Esophagus (tissue), 2 donors: ENCODE results near the gene SLC6A2. TPM values are rescaled to one million over a fixed set of nuclear protein-coding genes. Genes with fewer than 3 reads are reported as not detected.

ENCODE experiments used
- H3K27ac ChIP-seq, 2 donors: one replicate each; pipeline ENCODE4 v1.5.1; 2013; ENCODE audit warnings: low read depth in 2 of 2, mild to moderate bottlenecking in 2 of 2, inconsistent platforms in 1 of 2, low read length in 1 of 2, moderate library complexity in 1 of 2
- H3K27me3 ChIP-seq, 2 donors: one replicate each; pipeline ENCODE4 v1.6.1; 2013; ENCODE audit warnings: low read length in 2 of 2, control low read depth in 1 of 2, mild to moderate bottlenecking in 1 of 2; ENCODE audit not compliant: insufficient read depth in 2 of 2, control insufficient read depth in 1 of 2
- H3K36me3 ChIP-seq, 2 donors: one replicate each; pipeline ENCODE4 v1.6.1; 2013; ENCODE audit warnings: low read length in 1 of 2; ENCODE audit not compliant: control insufficient read depth in 2 of 2, insufficient read depth in 2 of 2
- H3K4me1 ChIP-seq, 2 donors: one replicate each; pipeline ENCODE4 v1.6.1; 2013; ENCODE audit warnings: low read length in 1 of 2; ENCODE audit not compliant: control insufficient read depth in 2 of 2, insufficient read depth in 2 of 2
- H3K4me3 ChIP-seq, 2 donors: one replicate each; pipeline ENCODE4 v1.5.1; 2013; ENCODE audit warnings: low read length in 2 of 2, mild to moderate bottlenecking in 2 of 2, low read depth in 1 of 2, moderate library complexity in 1 of 2
- H3K9me3 ChIP-seq, 2 donors: one replicate each; pipeline ENCODE4 v1.6.1; 2013; ENCODE audit warnings: mild to moderate bottlenecking in 2 of 2, low read depth in 1 of 2, low read length in 1 of 2, moderate library complexity in 1 of 2; ENCODE audit not compliant: control insufficient read depth in 2 of 2, insufficient read depth in 1 of 2
- WGBS, 2 donors: extraction: QIAGEN DNeasy Blood & Tissue Kit; methylation state at CpG; one replicate each; pipeline ENCODE4 v1.1.7; 2013; 5-methylcytosine and 5-hydroxymethylcytosine counted together
- polyA plus RNA-seq, 2 donors: library from polyadenylated mRNA; stranded (reverse); fragments of 200-250 nt; gene quantifications; one replicate each; pipeline ENCODE4 v1.2.3, GENCODE V29; 2013
- donor health status: healthy with polysubstance abuse.
- donor health status: Bipolar disorder and iron deficiency.

SLC6A2 gene
- polyA plus RNA-seq, 2 donors = 0.06 to 0.10 TPM

DNA sequence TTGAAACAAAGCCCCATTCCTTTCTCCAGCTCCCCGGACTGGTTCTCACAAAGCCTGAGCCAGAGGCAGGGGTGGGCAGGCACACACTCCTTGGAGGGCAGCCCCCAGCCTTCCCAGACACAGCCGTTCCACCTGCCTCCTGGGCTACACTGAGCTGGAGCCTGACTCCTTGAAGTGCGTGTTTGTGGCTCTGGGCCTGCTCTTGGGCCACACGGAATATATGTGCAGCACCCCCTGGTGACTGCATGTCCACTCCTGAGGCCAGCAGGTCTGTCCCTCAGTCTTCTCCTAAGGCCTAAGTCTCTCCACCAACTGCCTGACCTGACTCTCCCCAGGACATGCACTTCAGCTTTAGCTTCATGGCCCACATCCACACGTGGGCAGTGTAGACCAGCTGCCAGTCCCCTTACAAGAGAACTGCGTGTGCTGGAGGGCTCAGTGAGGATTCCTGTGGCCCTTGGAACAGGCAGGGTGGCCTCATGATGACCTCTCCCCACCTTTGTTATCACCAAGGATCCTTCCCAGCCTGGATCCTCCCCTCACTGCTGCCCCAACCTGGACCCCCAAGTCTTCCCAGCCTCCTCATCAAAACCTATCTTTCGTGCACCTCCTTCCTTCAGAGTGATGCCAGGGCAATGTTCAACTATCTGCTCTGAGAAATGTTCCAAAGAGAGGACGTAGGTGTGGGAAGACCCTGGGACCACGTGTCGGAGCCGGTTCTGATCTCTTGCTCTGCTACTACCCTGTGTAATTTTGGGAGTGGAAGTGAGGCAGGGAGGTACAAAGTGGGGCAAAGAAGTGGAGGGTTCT lies 12.4 kb upstream of the SLC6A2 start:
- Histone ChIP-seq H3K36me3 (no peaks in the 10 kb centered on the region), H3K4me3 (no peak overlapping the region), H3K27ac (no peak overlapping the region), H3K27me3 (no peaks in the 10 kb centered on the region), H3K9me3 (no peaks in the 10 kb centered on the region), H3K4me1 (no peaks in the 10 kb centered on the region)
- 83 to 86% methylated on average over 11 of the region's 11 CpGs for WGBS, 2 donors

DNA sequence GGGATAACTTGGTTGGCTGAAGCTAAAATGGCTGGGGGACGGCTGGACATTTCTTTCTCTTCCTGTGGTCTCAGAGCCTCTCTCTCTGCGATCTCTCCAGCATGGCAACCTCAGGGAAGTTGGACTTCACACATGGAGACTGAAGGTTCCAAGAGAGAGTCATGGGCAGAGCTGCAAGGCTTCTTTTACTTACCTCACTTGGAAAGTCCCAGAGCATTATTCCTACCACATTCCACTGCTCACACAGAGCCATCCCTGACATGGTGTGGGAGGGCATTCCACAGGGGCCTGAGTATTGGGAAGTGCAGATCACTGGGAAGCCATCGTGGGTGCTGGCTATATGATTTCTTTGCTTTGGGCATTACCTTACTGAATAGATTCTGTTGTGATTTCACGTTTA lies 9.8 kb upstream of the SLC6A2 start:
- no peaks in the 10 kb centered on the region for H3K36me3 ChIP-seq

DNA sequence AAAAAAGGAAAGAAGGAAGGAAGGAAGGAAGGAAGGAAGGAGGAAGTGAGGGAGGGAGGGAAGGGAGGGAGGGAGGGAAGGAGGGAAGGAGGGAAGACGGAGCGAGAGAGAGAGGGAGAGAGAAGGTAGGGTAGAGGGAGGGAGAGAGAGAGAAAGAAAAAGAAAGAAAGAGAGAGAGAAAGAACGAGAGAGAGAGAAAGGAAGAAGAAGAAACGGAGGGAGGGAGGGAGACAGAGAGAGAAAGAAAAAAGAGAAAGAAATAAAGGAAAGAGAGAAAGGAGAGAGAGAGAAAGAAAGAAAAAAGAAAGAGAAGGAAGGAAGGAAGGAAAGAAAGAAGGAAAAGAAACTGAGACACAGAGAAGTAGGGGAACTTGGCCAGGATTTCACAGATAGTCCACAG lies 8.4 kb upstream of the SLC6A2 start:
- Histone ChIP-seq H3K27me3 (no peaks in the 10 kb centered on the region), H3K4me1 (no peaks in the 10 kb centered on the region), H3K4me3 (no peak overlapping the region), H3K27ac (no peak overlapping the region), H3K9me3 (no peaks in the 10 kb centered on the region), H3K36me3 (no peaks in the 10 kb centered on the region)
- 84 to 88% methylated on average over 4 of the region's 4 CpGs for WGBS, 2 donors

More for the DNA sequence above, 9.8 kb upstream of the SLC6A2 start:
- Histone ChIP-seq H3K27me3 (no peaks in the 10 kb centered on the region), H3K4me3 (no peak overlapping the region), H3K9me3 (no peaks in the 10 kb centered on the region), H3K27ac (no peak overlapping the region), H3K4me1 (no peaks in the 10 kb centered on the region)
- WGBS, 2 donors = 78 to 84% methylated on average over 4 of the region's 4 CpGs

DNA sequence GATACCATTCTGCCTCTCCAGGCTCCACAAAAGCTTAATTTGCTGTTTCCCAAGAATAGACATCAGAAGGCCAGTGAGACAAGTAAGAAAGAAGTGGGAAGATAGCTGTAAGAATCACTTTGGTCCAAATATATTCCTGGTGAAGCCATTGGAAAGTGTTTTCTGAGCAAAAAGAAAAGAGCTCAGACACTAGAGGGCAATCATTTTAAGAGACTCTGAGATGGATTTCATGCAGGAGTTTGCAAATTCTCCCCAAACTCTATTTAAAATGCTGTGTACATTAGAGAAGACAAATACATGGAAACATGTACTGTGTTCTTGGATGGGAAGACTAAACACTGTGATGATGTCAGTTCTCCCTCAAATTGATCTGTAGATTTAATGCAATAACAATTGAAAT lies 8.0 kb upstream of the SLC6A2 start:
- Histone ChIP-seq H3K9me3 (no peaks in the 10 kb centered on the region), H3K36me3 (no peaks in the 10 kb centered on the region), H3K27me3 (no peaks in the 10 kb centered on the region), H3K27ac (no peak overlapping the region), H3K4me1 (no peaks in the 10 kb centered on the region), H3K4me3 (no peak overlapping the region)

DNA sequence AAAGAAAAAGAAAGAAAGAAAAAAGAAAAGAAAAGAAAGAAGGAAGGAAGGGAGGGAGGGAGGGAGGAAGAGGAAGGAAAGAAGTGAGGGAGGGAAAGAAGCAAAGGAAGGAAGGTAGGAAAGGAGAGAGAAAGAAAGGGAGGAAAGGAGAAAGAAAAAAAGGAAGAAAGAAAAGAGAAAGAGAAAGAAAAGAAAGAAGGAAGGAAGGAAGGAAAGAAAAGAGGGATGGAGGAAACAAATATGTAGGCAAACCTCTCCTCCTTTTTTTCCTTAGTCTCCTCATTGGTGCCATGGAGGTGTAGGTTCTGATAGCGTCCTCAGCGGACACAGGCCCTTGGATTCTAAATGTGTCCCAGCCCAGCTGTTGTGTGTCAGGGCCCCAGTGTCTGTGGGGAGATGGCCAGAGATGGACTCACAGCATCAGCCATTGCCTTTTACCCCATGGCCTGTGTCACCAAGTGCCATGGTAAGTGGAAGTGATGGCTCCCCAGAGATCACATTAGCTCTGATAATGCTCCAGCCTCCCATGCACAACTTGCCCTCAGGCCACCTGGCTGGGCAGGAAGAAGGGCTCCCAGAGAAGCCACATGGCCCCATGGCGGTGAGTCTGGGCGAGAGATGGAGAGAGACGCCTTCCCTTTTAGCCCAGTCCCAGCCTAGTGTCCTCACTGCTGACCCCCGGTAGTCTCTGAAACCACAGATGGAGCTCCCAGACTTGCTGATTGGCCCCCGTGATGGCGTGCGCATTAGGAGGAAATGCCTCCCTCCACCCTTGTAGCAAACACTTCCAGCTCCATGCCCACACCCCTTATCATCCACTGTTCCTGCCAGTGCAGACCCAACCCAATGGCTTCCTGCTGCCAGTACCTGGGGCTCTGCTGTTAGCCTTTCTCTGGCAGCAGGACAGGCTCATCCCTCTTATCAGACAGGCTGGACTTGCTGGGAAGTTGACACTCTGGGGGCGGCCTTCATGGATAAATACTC lies 3.7 kb upstream of the SLC6A2 start:
- no peak overlapping the region for H3K4me3 ChIP-seq
- WGBS, 2 donors = 76 to 81% methylated on average over 10 of the region's 10 CpGs
- H3K27me3 ChIP-seq = peaks cover 3 to 16% of the 10 kb centered on the region in 2 donors
- no peak overlapping the region for H3K27ac ChIP-seq
- peaks cover 7 to 8% of the 10 kb centered on the region in 2 donors for H3K4me1 ChIP-seq
- H3K9me3 ChIP-seq = peaks cover 0 to 3% of the 10 kb centered on the region in 2 donors
- H3K36me3 ChIP-seq = no peaks in the 10 kb centered on the region

DNA sequence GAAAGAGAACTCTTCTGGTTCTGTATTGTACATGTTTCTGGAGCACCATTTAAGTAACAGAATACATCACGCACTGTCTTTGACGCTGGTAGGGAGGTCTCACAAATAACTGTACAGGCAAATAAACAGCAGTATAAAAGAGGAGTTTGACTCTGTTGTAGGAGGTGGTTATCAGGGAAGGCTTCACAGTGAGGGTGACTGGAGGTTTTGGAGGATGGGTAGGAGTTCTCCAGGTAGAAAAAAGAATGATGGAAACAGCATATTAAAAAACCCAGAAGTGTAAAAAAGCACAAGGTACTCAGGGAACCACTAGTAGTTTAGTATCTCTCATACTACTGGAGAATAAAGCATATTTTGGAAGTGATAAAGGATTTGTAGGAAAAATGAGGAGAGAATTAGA lies 2.7 kb upstream of the SLC6A2 start:
- H3K4me1 ChIP-seq = peaks cover 7 to 8% of the 10 kb centered on the region in 2 donors
- H3K4me3 ChIP-seq = no peak overlapping the region
- no peak overlapping the region for H3K27ac ChIP-seq
- H3K9me3 ChIP-seq = peaks cover 0 to 3% of the 10 kb centered on the region in 2 donors
- peaks cover 3 to 16% of the 10 kb centered on the region in 2 donors for H3K27me3 ChIP-seq
- no peaks in the 10 kb centered on the region for H3K36me3 ChIP-seq
- 89 to 92% methylated on average over 2 of the region's 2 CpGs for WGBS, 2 donors

DNA sequence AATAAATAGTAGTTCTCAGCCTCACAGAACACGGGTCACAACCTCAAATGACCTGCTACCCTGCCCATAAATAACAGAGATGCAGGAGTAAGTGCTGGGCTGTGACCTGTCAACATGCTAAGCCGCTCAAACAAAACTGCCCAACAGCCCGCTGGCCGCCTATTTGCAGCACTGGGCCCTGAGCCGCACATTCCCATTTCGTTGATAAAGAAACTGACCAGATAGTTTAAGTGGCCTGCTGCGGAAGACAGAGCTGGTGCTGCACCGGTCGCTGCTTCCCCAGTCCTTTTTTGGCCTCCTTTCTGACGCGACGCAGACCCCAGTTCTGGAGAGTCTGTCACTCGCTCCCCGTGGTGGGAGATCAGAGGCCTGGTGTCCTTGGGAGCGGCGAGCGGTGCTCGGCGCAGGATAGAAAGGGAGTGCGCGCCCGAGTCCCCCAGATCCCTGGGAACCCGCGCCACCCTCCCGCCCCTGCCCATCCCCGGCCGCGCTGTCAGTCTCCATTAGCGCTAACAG lies 349 bp upstream of the SLC6A2 start:
- Histone ChIP-seq H3K4me3 (peak overlapping the region; percentile 32), H3K27ac (no peak overlapping the region), H3K4me1 (peaks cover 7 to 8% of the 10 kb centered on the region in 2 donors), H3K27me3 (peaks cover 3 to 16% of the 10 kb centered on the region in 2 donors), H3K9me3 (peaks cover 0 to 3% of the 10 kb centered on the region in 2 donors), H3K36me3 (no peaks in the 10 kb centered on the region)
- WGBS, 2 donors = 10 to 11% methylated on average over 29 of the region's 29 CpGs

DNA sequence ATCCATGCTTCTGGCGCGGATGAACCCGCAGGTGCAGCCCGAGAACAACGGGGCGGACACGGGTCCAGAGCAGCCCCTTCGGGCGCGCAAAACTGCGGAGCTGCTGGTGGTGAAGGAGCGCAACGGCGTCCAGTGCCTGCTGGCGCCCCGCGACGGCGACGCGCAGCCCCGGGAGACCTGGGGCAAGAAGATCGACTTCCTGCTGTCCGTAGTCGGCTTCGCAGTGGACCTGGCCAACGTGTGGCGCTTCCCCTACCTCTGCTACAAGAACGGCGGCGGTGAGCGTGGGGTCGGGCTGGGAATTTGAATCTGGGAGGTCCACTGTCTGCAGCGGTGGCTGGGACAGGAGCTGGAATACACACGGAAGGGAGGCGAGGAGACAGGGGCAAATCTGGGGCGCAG lies 904 bp downstream of the SLC6A2 start:
- peaks cover 0 to 3% of the 10 kb centered on the region in 2 donors for H3K9me3 ChIP-seq
- no peaks in the 10 kb centered on the region for H3K36me3 ChIP-seq
- WGBS, 2 donors = 10 to 17% methylated on average over 36 to 37 of the region's 37 CpGs
- no peak overlapping the region for H3K27ac ChIP-seq
- H3K4me1 ChIP-seq = peaks cover 7 to 8% of the 10 kb centered on the region in 2 donors
- peaks cover 3 to 16% of the 10 kb centered on the region in 2 donors for H3K27me3 ChIP-seq
- H3K4me3 ChIP-seq = peak overlapping the region in 1 of 2 donors; percentile 32

DNA sequence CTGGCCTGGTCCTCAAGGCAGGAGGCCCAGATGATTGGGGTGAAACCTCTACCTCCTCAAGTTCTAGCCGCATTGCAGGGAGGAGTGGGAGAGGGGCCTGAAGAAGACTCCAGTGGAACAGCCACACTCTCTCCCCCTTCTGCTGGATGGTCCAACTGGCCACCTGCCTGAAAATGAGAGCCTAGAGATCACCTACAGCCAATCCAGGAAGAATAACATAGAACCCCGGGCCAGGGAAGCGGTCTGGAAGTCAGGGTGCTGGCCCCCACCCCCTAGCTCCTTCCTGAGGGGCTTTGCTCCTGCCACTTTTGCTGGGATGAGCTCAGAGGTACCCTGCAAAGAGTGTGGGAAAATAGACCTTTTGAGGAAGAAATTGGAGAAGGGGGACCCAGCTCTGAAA lies 1.8 kb downstream of the SLC6A2 start:
- WGBS, 2 donors = 80 to 94% methylated on average over 3 of the region's 3 CpGs
- Histone ChIP-seq H3K4me3 (no peak overlapping the region), H3K9me3 (peaks cover 0 to 3% of the 10 kb centered on the region in 2 donors), H3K27me3 (peaks cover 3 to 16% of the 10 kb centered on the region in 2 donors), H3K36me3 (no peaks in the 10 kb centered on the region), H3K27ac (no peak overlapping the region), H3K4me1 (peaks cover 7 to 8% of the 10 kb centered on the region in 2 donors)
